Effector memory CD8-positive, alpha-beta T cell (primary cell): ENCODE data around the gene BOC.

Source experiments
- ATAC-seq: fragments of 150-1000 bp; cut with Tn5 transposase; replicated peaks from 2 replicates; pipeline ENCODE4 v1.10.0; 2021; ENCODE audit warnings: mild to moderate bottlenecking, moderate library complexity
- DNase-seq, 3 experiments: peaks; one replicate each; pipeline ENCODE4 v3.0.0; 2021
- H3K27ac Mint-ChIP-seq, 2 donors: one replicate each; pipeline ENCODE4 v1.8.0; 2022; ENCODE audit warnings: mild to moderate bottlenecking in 2 of 2, mixed read lengths in 2 of 2, moderate library complexity in 2 of 2
- H3K27me3 Mint-ChIP-seq, 2 donors: one replicate each; pipeline ENCODE4 v1.8.0; 2022; ENCODE audit warnings: mixed read lengths in 2 of 2
- H3K36me3 Mint-ChIP-seq: one replicate; pipeline ENCODE4 v1.8.0; 2022; ENCODE audit warnings: mild to moderate bottlenecking, moderate library complexity, mixed read lengths; ENCODE audit not compliant: insufficient read depth
- H3K4me1 Mint-ChIP-seq, 2 donors: one replicate each; pipeline ENCODE4 v1.8.0; 2022; ENCODE audit warnings: low read depth in 2 of 2, mixed read lengths in 2 of 2
- H3K4me3 Mint-ChIP-seq, 2 donors: one replicate each; pipeline ENCODE4 v1.8.0; 2022; ENCODE audit warnings: mild to moderate bottlenecking in 2 of 2, mixed read lengths in 2 of 2, moderate library complexity in 2 of 2
- H3K9me3 Mint-ChIP-seq, 2 donors: one replicate each; pipeline ENCODE4 v1.8.0; 2022; ENCODE audit warnings: mixed read lengths in 2 of 2

The BOC gene

DNA sequence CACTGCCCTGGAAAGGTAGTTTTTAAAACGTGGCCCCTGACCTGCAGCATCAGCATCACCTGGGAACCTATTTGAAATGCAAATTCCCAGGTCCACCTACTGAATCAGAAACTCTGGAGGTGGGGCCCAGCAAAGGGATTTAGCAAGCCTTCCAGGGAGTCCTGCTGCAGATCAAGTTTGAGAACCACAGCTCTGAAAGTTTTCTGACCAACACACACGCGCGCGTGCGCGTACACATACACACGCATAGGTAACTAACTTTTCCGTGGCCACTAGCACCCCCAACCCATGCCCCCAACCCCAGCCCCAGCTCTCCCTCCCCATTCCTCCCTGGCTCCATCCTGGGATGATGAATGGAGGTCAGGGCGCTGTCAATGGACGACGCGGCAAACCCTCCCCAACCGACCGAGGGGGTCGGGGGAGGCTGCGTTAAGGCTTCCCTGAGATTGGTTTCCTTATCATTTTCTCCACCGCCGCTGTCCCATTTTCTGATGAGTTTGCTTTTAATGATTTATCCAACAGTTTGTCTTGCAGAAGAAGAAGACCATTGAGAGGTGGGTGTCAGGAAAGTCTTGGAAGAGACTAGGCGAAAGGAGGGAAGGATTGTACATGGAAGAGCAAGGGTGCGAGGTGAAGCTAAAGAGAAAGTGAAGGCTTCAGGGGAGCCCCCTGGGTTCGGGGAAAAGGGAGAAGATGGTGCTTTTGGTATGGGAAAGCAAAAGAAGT lies 590 bp upstream of the BOC start:
- Mint-ChIP-seq H3K36me3 (no peaks in the 10 kb centered on the region), H3K4me3 (peak overlapping the region; percentile 16 to 65), H3K9me3 (no peaks in the 10 kb centered on the region)

GRCh38 chr3:113212150-113212843 lies 940 bp downstream of the BOC start:
- ATAC-seq (no peak), DNase-seq (no peak)

More for the DNA sequence above, 590 bp upstream of the BOC start:
- Mint-ChIP-seq H3K27ac (no peak overlapping the region), H3K4me1 (peaks cover 8 to 10% of the 10 kb centered on the region in 2 donors), H3K27me3 (peaks cover 82 to 83% of the 10 kb centered on the region in 2 donors)
- no peak for ATAC-seq
- no peak for DNase-seq

DNA sequence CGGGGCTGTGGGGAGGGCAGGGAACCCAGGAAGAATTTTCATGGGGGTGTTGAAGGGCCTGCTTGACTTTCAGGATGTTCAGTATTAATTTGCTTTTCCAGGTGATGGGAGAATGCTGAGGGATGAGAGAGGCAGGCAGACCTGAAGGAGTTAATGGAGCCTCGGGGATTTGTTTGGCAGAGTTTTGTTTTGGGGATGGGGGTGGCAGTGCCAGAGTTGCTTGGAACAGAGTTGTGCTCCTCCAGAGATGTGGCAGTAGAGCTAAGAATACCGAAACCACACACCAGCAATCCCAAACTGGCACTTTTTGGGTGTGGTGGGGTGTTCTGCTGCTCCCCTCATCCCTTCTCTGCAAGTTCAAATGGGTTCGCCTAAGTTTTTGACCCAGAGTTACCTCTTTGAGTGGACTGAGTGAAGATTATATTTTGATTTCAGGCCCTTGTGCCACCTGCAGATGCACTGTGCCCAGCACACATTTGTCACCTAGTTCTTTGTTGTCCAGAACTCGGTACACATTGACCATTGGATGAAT lies 1.6 kb downstream of the BOC start:
- Mint-ChIP-seq H3K27me3 (peaks cover 73 to 77% of the 10 kb centered on the region in 2 donors), H3K36me3 (no peaks in the 10 kb centered on the region)

More at GRCh38 chr3:113212150-113212843, 940 bp downstream of the BOC start:
- no peaks in the 10 kb centered on the region for H3K9me3 Mint-ChIP-seq
- H3K27ac Mint-ChIP-seq, result no peak overlapping the region
- peaks cover 77 to 78% of the 10 kb centered on the region in 2 donors for H3K27me3 Mint-ChIP-seq
- H3K4me1 Mint-ChIP-seq, result peaks cover 8 to 10% of the 10 kb centered on the region in 2 donors
- peak overlapping the region; percentile 7 to 50 for H3K4me3 Mint-ChIP-seq
- no peaks in the 10 kb centered on the region for H3K36me3 Mint-ChIP-seq

DNA sequence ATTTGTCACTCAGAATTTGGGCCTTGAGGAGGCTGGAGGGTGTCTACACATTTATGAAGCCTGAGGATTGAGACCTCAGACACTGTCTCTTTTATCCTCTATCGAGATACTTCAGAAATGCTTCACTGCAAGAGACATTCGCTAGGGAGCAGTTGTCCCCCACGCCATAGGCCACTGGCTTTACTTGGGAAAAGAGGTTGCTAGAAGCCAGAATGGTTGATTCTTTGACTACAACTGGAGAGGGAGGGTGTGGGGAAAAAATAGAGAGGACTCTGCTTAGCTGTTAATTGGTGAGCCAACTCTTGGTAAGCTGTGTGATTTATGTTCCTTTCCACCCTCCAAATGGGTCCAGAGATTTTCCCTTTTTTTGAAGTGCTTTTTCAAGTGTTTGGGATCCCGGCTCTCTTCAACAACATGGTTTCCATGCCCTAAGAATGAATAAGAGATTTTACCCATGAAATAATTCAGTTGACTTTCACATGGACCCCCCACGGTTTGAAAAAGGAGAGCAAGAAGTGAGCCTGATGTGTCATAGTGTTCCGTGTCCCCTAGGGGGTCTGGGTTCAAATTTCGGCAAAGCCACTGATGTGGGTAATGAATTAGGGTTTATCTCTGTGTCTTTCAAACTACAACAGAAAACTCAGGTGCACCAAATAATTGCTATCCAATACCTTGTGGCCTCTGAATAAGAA lies 2.7 kb downstream of the BOC start:
- DNase-seq (no peak), ATAC-seq (no peak)
- Mint-ChIP-seq H3K9me3 (no peaks in the 10 kb centered on the region), H3K4me3 (no peak overlapping the region), H3K36me3 (no peaks in the 10 kb centered on the region), H3K27ac (no peak overlapping the region), H3K4me1 (peaks cover 8 to 10% of the 10 kb centered on the region in 2 donors), H3K27me3 (peaks cover 70 to 73% of the 10 kb centered on the region in 2 donors)

More for the DNA sequence above, 1.6 kb downstream of the BOC start:
- Mint-ChIP-seq H3K4me1 (peaks cover 8 to 10% of the 10 kb centered on the region in 2 donors), H3K27ac (no peak overlapping the region), H3K4me3 (peak overlapping the region; percentile 7 to 50), H3K9me3 (no peaks in the 10 kb centered on the region)
- no peak for DNase-seq
- ATAC-seq, result no peak

GRCh38 chr3:113214917-113215595 lies 3.7 kb downstream of the BOC start:
- Mint-ChIP-seq H3K4me1 (peaks cover 8 to 10% of the 10 kb centered on the region in 2 donors), H3K27me3 (peaks cover 64 to 67% of the 10 kb centered on the region in 2 donors), H3K27ac (no peak overlapping the region), H3K36me3 (no peaks in the 10 kb centered on the region), H3K4me3 (no peak overlapping the region), H3K9me3 (no peaks in the 10 kb centered on the region)
- ATAC-seq (no peak), DNase-seq (no peak)

DNA sequence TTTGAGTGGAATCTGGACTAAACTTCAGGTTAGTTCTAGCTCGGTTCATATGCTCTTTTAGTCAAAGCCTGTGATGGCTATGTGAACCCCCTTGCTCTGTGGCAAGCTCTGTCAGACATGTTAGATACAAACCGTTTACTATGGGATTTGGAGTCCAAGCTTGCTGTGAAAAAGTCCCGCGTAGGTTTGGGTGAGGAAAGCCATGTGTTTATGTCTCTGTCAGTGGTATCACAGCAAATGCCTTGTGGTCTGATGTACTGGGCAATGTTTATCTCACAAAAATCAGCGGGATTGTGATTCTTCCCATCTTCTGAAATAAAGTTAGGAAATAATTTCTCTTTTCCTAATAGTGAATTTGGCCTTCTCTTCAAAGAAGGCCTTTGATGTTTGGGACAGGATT lies 5.0 kb downstream of the BOC start:
- H3K4me3 Mint-ChIP-seq, result no peak overlapping the region
- H3K27ac Mint-ChIP-seq, result no peak overlapping the region

DNA sequence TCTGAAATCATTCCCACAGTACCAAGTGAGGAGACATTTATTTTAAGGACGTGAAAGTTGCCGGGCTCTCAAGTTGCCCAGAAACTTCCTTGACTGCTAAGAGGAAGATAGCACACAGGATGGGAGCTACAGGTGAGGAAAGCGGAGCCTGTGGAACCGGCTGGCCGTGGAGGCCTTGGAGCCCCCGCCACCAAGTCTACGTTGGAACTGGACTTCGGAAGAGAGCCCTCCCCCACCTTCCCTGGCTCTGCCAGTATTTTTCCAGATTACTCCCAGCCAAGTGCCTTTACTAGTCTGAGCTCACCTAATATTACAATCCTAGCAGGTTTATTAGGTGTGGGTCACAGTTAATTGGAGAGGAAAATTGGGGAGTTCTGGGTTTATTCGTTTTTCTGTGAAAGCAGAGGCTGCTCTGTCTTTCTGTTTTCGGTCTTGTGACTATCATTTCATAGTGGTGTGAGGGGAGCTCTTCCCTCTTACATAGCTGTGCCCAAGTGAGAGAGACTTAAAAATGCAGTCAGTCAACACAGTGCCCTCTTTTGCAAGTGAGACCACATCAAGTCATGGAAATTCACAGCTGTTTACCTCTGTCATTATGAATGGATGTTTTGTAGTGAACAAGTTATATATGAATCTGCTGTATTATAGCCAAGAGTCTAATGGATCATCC lies 6.8 kb downstream of the BOC start:
- H3K27ac Mint-ChIP-seq, result no peak overlapping the region
- no peak overlapping the region for H3K4me3 Mint-ChIP-seq
- ATAC-seq (no peak), DNase-seq (no peak)
- peaks cover 66 to 69% of the 10 kb centered on the region in 2 donors for H3K27me3 Mint-ChIP-seq
- H3K4me1 Mint-ChIP-seq, result no peaks in the 10 kb centered on the region
- H3K9me3 Mint-ChIP-seq, result no peaks in the 10 kb centered on the region
- H3K36me3 Mint-ChIP-seq, result no peaks in the 10 kb centered on the region

More for the DNA sequence above, 5.0 kb downstream of the BOC start:
- H3K4me1 Mint-ChIP-seq, result peaks cover 4 to 5% of the 10 kb centered on the region in 2 donors
- peaks cover 64 to 67% of the 10 kb centered on the region in 2 donors for H3K27me3 Mint-ChIP-seq
- DNase-seq (no peak), ATAC-seq (no peak)
- H3K36me3 Mint-ChIP-seq, result no peaks in the 10 kb centered on the region
- H3K9me3 Mint-ChIP-seq, result no peaks in the 10 kb centered on the region

DNA sequence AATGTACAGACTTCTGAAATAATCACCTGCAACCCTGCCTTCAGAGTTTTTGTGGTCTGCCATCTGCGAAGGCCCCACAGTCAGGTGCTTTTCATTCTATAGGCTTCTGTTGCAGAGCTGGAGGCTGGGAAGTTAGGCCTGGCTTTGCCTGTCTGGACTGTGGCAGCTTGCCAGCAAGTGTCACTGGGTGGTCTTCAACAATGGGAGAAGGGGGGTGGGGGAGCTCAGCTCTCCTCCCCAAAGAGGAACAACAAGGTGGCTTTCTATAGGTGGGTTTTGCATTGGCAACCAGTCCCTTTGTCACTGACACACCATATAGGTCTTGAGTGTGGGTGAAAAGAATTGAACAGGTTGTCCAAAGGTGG lies 7.3 kb downstream of the BOC start:
- Mint-ChIP-seq H3K27ac (no peak overlapping the region), H3K4me3 (no peak overlapping the region), H3K27me3 (peaks cover 61 to 69% of the 10 kb centered on the region in 2 donors), H3K9me3 (no peaks in the 10 kb centered on the region), H3K36me3 (no peaks in the 10 kb centered on the region), H3K4me1 (peaks cover 0 to 1% of the 10 kb centered on the region in 2 donors)
- ATAC-seq (no peak), DNase-seq (no peak)

- peaks cover 60 to 73% of the 10 kb centered on the region in 2 donors for H3K27me3 Mint-ChIP-seq
- ATAC-seq, result no peak
- no peak for DNase-seq
These were observed 8.4 kb downstream of the BOC start for GRCh38 chr3:113219605-113220300.

DNA sequence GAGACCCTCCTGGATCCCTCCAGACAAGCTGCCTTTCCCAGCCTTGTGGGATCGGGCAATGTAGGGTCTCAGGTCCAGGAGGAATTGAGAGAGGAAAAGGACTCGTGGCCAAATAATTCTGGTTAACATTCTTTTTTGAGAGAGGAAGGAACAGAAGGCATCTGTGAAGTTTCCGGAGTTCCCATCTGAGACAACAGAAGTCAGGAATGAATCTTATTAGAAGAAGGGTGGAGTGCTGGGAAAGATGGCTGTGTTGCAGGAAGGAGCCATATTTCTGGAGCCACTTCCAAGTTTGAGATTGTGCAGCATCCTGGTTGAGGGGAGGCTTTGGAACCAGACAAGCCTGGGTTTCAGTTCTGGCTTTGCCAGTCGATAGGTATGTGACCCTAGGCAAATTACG lies 9.4 kb downstream of the BOC start:
- no peaks in the 10 kb centered on the region for H3K9me3 Mint-ChIP-seq
- H3K4me3 Mint-ChIP-seq, result no peak overlapping the region
- no peak overlapping the region for H3K27ac Mint-ChIP-seq
- peaks cover 52 to 65% of the 10 kb centered on the region in 2 donors for H3K27me3 Mint-ChIP-seq
- no peaks in the 10 kb centered on the region for H3K36me3 Mint-ChIP-seq
- H3K4me1 Mint-ChIP-seq, result peaks cover 0 to 8% of the 10 kb centered on the region in 2 donors
- ATAC-seq (no peak), DNase-seq (no peak)

More at GRCh38 chr3:113219605-113220300, 8.4 kb downstream of the BOC start:
- Mint-ChIP-seq H3K4me1 (peaks cover 0 to 8% of the 10 kb centered on the region in 2 donors), H3K27ac (no peak overlapping the region), H3K4me3 (no peak overlapping the region), H3K9me3 (no peaks in the 10 kb centered on the region), H3K36me3 (no peaks in the 10 kb centered on the region)

GRCh38 chr3:113221721-113222257 lies 10.4 kb downstream of the BOC start:
- no peak overlapping the region for H3K27ac Mint-ChIP-seq
- ATAC-seq, result no peak
- no peaks in the 10 kb centered on the region for H3K36me3 Mint-ChIP-seq
- DNase-seq, result no peak
- no peaks in the 10 kb centered on the region for H3K9me3 Mint-ChIP-seq
- peaks cover 52 to 66% of the 10 kb centered on the region in 2 donors for H3K27me3 Mint-ChIP-seq
- H3K4me3 Mint-ChIP-seq, result no peak overlapping the region
- H3K4me1 Mint-ChIP-seq, result peaks cover 0 to 8% of the 10 kb centered on the region in 2 donors
